Measurements from ENCODE around the gene CADPS. TPM values are rescaled to one million over a fixed set of nuclear protein-coding genes. Genes with fewer than 3 reads are reported as not detected.

The CADPS gene
- total RNA-seq (2021) = not detected in 2 replicates
- Bru-seq, nascent RNA = percentile 7 among the genes with signal in this experiment
- BruChase-seq, experiment 1, labeled RNA remaining after a 2-hour chase = percentile 5 among the genes with signal in this experiment
- BruChase-seq, experiment 2, labeled RNA remaining after a 6-hour chase = percentile 3 among the genes with signal in this experiment
- long read RNA-seq = 0 reads

GRCh38 chr3:62874711-62875557, at the start of gene CADPS:
TSS of gene CADPS (minus strand) at chr3:62875416. CDS start at chr3:62875029, 387 bp downstream.
- Histone ChIP-seq H3K4me1 (replicated peaks; ENCODE audit: insufficient read depth) (no peaks in the 10 kb centered on the region), H3F3A (ENCODE audit: insufficient read depth, low read depth) (no peaks in the 10 kb centered on the region), H2AFZ (no peak within 1 kb of the TSS), H3K4me3 (no peak within 1 kb of the TSS), H3K9me2 (ENCODE audit: insufficient read depth) (no peaks in the 10 kb centered on the region), H3K4me2 (no peak within 1 kb of the TSS), H3K9me3 (ENCODE audit: insufficient read depth, low read depth) (no peaks in the 10 kb centered on the region), H3K27ac (no peak within 1 kb of the TSS), H4K20me1 (ENCODE audit: insufficient read depth) (no peaks in the 10 kb centered on the region), H3K79me2 (ENCODE audit: low read depth) (no peaks in the 10 kb centered on the region), H3K36me3 (ENCODE audit: low read depth) (no peaks in the 10 kb centered on the region), H3K27me3 (ENCODE audit: insufficient read depth, low read depth) (no peaks in the 10 kb centered on the region)
- no TSS peak for BruUV-seq (replicated peaks)
- POLR2A ChIA-PET (ENCODE audit: unreplicated experiment) = no interaction called here
- DNase-seq = no peak
- TF ChIP-seq, protein P1, sequence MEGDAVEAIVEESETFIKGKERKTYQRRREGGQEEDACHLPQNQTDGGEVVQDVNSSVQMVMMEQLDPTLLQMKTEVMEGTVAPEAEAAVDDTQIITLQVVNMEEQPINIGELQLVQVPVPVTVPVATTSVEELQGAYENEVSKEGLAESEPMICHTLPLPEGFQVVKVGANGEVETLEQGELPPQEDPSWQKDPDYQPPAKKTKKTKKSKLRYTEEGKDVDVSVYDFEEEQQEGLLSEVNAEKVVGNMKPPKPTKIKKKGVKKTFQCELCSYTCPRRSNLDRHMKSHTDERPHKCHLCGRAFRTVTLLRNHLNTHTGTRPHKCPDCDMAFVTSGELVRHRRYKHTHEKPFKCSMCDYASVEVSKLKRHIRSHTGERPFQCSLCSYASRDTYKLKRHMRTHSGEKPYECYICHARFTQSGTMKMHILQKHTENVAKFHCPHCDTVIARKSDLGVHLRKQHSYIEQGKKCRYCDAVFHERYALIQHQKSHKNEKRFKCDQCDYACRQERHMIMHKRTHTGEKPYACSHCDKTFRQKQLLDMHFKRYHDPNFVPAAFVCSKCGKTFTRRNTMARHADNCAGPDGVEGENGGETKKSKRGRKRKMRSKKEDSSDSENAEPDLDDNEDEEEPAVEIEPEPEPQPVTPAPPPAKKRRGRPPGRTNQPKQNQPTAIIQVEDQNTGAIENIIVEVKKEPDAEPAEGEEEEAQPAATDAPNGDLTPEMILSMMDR (conservative IDR thresholded peaks at IDR 0.05) = no peak
- no peak for TF ChIP-seq EZH2 (IDR thresholded peaks at IDR 0.05; ENCODE audit: low read depth)
- intact Hi-C loops (cut with micrococcal nuclease; ENCODE audit: unreplicated experiment) = no loop called here
- CTCF ChIA-PET = no interaction called here

GRCh38 chr3:62923066-62923465, 47.9 kb upstream of the CADPS start:
- intact Hi-C loops (cut with micrococcal nuclease; ENCODE audit: unreplicated experiment) = no loop called here
- DNase-seq = no peak
- CTCF ChIA-PET = no interaction called here

GRCh38 chr3:62922326-62922725, 47.1 kb upstream of the CADPS start:
- DNase-seq = no peak
- CTCF ChIA-PET = no interaction called here
- Histone ChIP-seq H3K27ac (no peak overlapping the region), H2AFZ (no peak overlapping the region), H3K79me2 (ENCODE audit: low read depth) (no peaks in the 10 kb centered on the region), H3K9me3 (ENCODE audit: insufficient read depth, low read depth) (no peaks in the 10 kb centered on the region), H3F3A (ENCODE audit: insufficient read depth, low read depth) (no peaks in the 10 kb centered on the region), H3K9me2 (ENCODE audit: insufficient read depth) (no peaks in the 10 kb centered on the region), H3K27me3 (ENCODE audit: insufficient read depth, low read depth) (no peaks in the 10 kb centered on the region), H3K4me2 (no peak overlapping the region), H3K36me3 (ENCODE audit: low read depth) (no peaks in the 10 kb centered on the region), H3K4me3 (no peak overlapping the region), H3K4me1 (replicated peaks; ENCODE audit: insufficient read depth) (no peaks in the 10 kb centered on the region), H4K20me1 (ENCODE audit: insufficient read depth) (no peaks in the 10 kb centered on the region)
- no TSS peak for BruUV-seq (replicated peaks)
- TF ChIP-seq EZH2 (IDR thresholded peaks at IDR 0.05; ENCODE audit: low read depth) = no peak
- TF ChIP-seq, protein P1 (conservative IDR thresholded peaks at IDR 0.05) = no peak
- POLR2A ChIA-PET (ENCODE audit: unreplicated experiment) = no interaction called here
- intact Hi-C loops (cut with micrococcal nuclease; ENCODE audit: unreplicated experiment) = no loop called here

More at GRCh38 chr3:62923066-62923465, 47.9 kb upstream of the CADPS start:
- no peaks in the 10 kb centered on the region for H3F3A ChIP-seq (ENCODE audit: insufficient read depth, low read depth)
- POLR2A ChIA-PET (ENCODE audit: unreplicated experiment) = no interaction called here
- no peaks in the 10 kb centered on the region for H3K9me2 ChIP-seq (ENCODE audit: insufficient read depth)
- H3K4me3 ChIP-seq = no peak overlapping the region
- H3K36me3 ChIP-seq (ENCODE audit: low read depth) = no peaks in the 10 kb centered on the region
- H3K79me2 ChIP-seq (ENCODE audit: low read depth) = no peaks in the 10 kb centered on the region
- no peak overlapping the region for H3K4me2 ChIP-seq
- no peaks in the 10 kb centered on the region for H3K27me3 ChIP-seq (ENCODE audit: insufficient read depth, low read depth)
- no peaks in the 10 kb centered on the region for H3K4me1 ChIP-seq (replicated peaks; ENCODE audit: insufficient read depth)
- H3K9me3 ChIP-seq (ENCODE audit: insufficient read depth, low read depth) = no peaks in the 10 kb centered on the region
- no peaks in the 10 kb centered on the region for H4K20me1 ChIP-seq (ENCODE audit: insufficient read depth)
- no peak overlapping the region for H3K27ac ChIP-seq
- BruUV-seq (replicated peaks) = no TSS peak
- TF ChIP-seq, protein P1 (conservative IDR thresholded peaks at IDR 0.05) = no peak
- no peak for TF ChIP-seq EZH2 (IDR thresholded peaks at IDR 0.05; ENCODE audit: low read depth)
- no peak overlapping the region for H2AFZ ChIP-seq

Measured in PC-9 (cell line).